NCI-H446 (cell line): ENCODE results near the gene PRTN3.
"Not testable (repeated sequence)": the region's sequence is repeated elsewhere in the genome, so short reads cannot be mapped to it uniquely, and the experiment has no call there.

Source experiments
- DNase-seq, 2 experiments: peaks; one replicate each; lab custom pipeline; 2025; lab: John Stamatoyannopoulos, UW

PRTN3 gene

GRCh38 chr19:845707-846521, 5.1 kb downstream of the PRTN3 start:
- no peak for DNase-seq

GRCh38 chr19:848386-848921, 7.7 kb downstream of the PRTN3 start:
- DNase-seq: no peak

GRCh38 chr19:849195-849594, 8.4 kb downstream of the PRTN3 start:
- DNase-seq: not testable (repeated sequence)

- DNase-seq: peak; percentile 59 to 73
Observed at GRCh38 chr19:850221-850978, 9.6 kb downstream of the PRTN3 start.

- no peak for DNase-seq
Observed at GRCh38 chr19:850979-851335, 10.2 kb downstream of the PRTN3 start.

GRCh38 chr19:852136-853013, 11.6 kb downstream of the PRTN3 start, which contains the start of gene ELANE:
Gene ELANE (plus strand): TSS chr19:852303. CDS start chr19:852329, 26 bp downstream.
- no peak for DNase-seq

- no peak for DNase-seq
Observed at GRCh38 chr19:853014-853585, 12.3 kb downstream of the PRTN3 start.

- DNase-seq: not testable (repeated sequence)
Observed at GRCh38 chr19:853614-854220, 12.9 kb downstream of the PRTN3 start.

GRCh38 chr19:854549-854948, 13.8 kb downstream of the PRTN3 start:
- no peak for DNase-seq

- DNase-seq: no peak
Observed at GRCh38 chr19:855142-855541, 14.3 kb downstream of the PRTN3 start.

GRCh38 chr19:855566-856120, 14.8 kb downstream of the PRTN3 start:
- no peak for DNase-seq

- no peak for DNase-seq
Observed at GRCh38 chr19:858284-858683, 17.5 kb downstream of the PRTN3 start.

GRCh38 chr19:858868-859843, 18.4 kb downstream of the PRTN3 start, which contains the start of gene CFD:
Gene CFD (plus strand): TSS chr19:859664. CDS start chr19:859690, 26 bp downstream.
- no peak for DNase-seq

- DNase-seq: no peak
Observed at GRCh38 chr19:861141-861755, 20.4 kb downstream of the PRTN3 start.

GRCh38 chr19:861756-862580, 21.2 kb downstream of the PRTN3 start:
- no peak for DNase-seq

- DNase-seq: no peak
Observed at GRCh38 chr19:862581-863314, 21.9 kb downstream of the PRTN3 start.

GRCh38 chr19:863315-863620, 22.5 kb downstream of the PRTN3 start:
- no peak for DNase-seq
